GM18909 (cell line): ENCODE data around the gene LCLAT1.

ENCODE experiments used
- ATAC-seq: cut with Tn5 transposase; IDR thresholded peaks from one replicate; pipeline ENCODE4 v1.9.1; 2021; ENCODE audit warnings: mild to moderate bottlenecking; ENCODE audit not compliant: unreplicated experiment, poor library complexity

The LCLAT1 gene

GRCh38 chr2:30662268-30663131, 215.5 kb downstream of the LCLAT1 start:
- ATAC-seq = no peak

GRCh38 chr2:30663321-30663720, 216.3 kb downstream of the LCLAT1 start:
- ATAC-seq = no peak

- ATAC-seq = no peak
These were observed 216.8 kb downstream of the LCLAT1 start for GRCh38 chr2:30663806-30664205.

GRCh38 chr2:30664761-30665358, 217.8 kb downstream of the LCLAT1 start:
- no peak for ATAC-seq

GRCh38 chr2:30665761-30666265, 218.8 kb downstream of the LCLAT1 start:
- no peak for ATAC-seq

GRCh38 chr2:30666266-30666874, 219.3 kb downstream of the LCLAT1 start:
- no peak for ATAC-seq

- ATAC-seq = no peak
These were observed 223.4 kb downstream of the LCLAT1 start for GRCh38 chr2:30670453-30670852.

GRCh38 chr2:30673127-30673526, 226.1 kb downstream of the LCLAT1 start:
- ATAC-seq = no peak

- ATAC-seq = no peak
These were observed 228.7 kb downstream of the LCLAT1 start for GRCh38 chr2:30675758-30676157.

GRCh38 chr2:30677231-30677630, 230.2 kb downstream of the LCLAT1 start:
- ATAC-seq = no peak

GRCh38 chr2:30677861-30678385, 230.9 kb downstream of the LCLAT1 start:
- ATAC-seq = no peak

GRCh38 chr2:30678410-30679137, 231.5 kb downstream of the LCLAT1 start:
- ATAC-seq = no peak

GRCh38 chr2:30679426-30680088, 232.5 kb downstream of the LCLAT1 start:
- ATAC-seq = no peak

- ATAC-seq = no peak
These were observed 233.1 kb downstream of the LCLAT1 start for GRCh38 chr2:30680121-30680520.

- ATAC-seq = no peak
These were observed 234.0 kb downstream of the LCLAT1 start for GRCh38 chr2:30681022-30681421.

GRCh38 chr2:30683236-30683956, 236.3 kb downstream of the LCLAT1 start:
- ATAC-seq = no peak

GRCh38 chr2:30684026-30684425, 237.0 kb downstream of the LCLAT1 start:
- no peak for ATAC-seq

- ATAC-seq = no peak
These were observed 237.5 kb downstream of the LCLAT1 start for GRCh38 chr2:30684516-30684915.

GRCh38 chr2:30684996-30685395, 237.9 kb downstream of the LCLAT1 start:
- no peak for ATAC-seq
